ENCODE data around the gene TMC5. TPM values are rescaled to one million over a fixed set of nuclear protein-coding genes. Genes with fewer than 3 reads are reported as not detected.

Gene TMC5
- total and polyA plus RNA-seq, 2 of the 13 experiments (the other 11 are each of a cell fraction or from before 2014, with no cell fraction given), result 0.09 to 0.41 TPM

DNA sequence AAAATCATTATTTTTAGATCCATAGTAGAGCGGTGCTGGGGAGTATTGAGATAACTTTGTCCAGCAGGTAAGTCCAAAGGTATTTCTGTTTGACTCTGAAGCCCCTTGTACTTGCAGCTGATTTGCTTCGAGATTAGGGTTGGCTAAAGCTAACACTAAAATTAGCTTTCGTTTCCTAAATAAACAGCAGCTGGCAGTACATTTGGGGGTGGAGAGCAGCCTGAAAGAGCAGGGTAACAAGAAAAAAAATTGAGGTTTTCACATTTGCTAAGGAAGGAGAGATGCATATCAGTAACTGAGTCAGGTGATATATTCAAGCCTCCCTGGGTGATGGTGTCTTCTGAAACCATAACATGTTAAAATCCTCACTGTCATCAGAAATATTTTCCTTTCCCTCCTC lies 37.4 kb upstream of the TMC5 start (continued):
- no peak for TF ChIP-seq ZNF709 (CRISPR knock-in tag; IDR thresholded peaks at IDR 0.05)

DNA sequence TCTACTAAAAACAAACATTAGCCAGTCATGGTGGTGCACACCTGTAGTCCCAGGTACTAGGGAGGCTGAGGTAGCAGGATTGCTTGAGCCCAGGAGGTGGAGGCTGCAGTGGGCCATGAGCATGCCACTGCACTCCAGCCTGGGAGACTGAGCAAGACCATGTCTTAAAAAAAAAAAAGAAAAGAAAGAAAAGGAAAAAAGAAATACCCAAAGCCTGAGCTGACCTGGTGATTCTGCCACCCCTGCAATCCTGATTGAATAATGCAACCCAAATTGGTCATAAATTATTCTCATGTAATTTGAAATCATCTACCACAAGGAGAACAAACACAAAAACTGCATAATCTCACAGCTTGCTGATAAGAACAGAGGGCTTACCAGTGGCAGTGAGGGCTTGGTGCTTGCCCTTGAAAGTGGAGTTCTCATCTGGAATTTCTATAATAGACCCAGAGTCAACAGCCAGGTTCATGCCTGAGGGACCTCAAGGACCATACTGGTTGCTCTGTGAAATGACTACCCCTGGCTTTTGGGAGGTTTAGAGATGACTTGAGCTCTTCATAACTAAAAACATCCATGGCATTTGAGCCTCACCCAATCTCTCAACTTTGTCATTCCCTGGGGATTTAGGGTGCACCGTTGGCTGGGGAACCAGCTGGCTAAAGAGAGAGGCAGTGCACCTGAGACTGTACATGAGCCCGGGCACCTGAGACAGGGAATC lies 35.4 kb upstream of the TMC5 start:
- intact Hi-C loops (cut with micrococcal nuclease; ENCODE audit: unreplicated experiment) (no loop called here), in situ Hi-C loops (cut with HindIII; ENCODE audit: extremely low pct_ligation_motif_present, low pct_unique_long_range_greater_than_20kb) (no loop called here)
- Histone ChIP-seq H3K36me3 (replicated peaks in 1 of 2; ENCODE audit: control insufficient read depth in 1 of 2, insufficient read depth in 2 of 2, low read length in 2 of 2) (no peaks in the 10 kb centered on the region), H3K4me1 (ENCODE audit: insufficient read depth, low read length) (peaks cover 30% of the 10 kb centered on the region), H3K9ac (ENCODE audit: insufficient read depth, low read depth, low read length) (no peak overlapping the region), H4K20me1 (ENCODE audit: insufficient read depth, low read length) (no peaks in the 10 kb centered on the region), H3K9me3 (ENCODE audit: low read length) (no peaks in the 10 kb centered on the region), H3K27ac (ENCODE audit: extremely low read length, insufficient read depth, low read length) (no peak overlapping the region), H2AFZ (ENCODE audit: low read length) (no peak overlapping the region), H3K4me2 (ENCODE audit: low read depth, low read length) (no peak overlapping the region), H3K27me3 (ENCODE audit: control insufficient read depth in 1 of 2, insufficient read depth in 2 of 2, low read length in 2 of 2) (0 out of 5 replicates have a peak, but pooled peaks cover 0 to 1% of the 10 kb centered on the region in 2 experiments), H3K79me2 (ENCODE audit: insufficient read depth, low read length) (no peaks in the 10 kb centered on the region), H3K4me3 (replicated peaks in 1 of 3; ENCODE audit: insufficient read depth in 1 of 3, low read depth in 2 of 3, low read length in 3 of 3) (no peak overlapping the region)
- WGBS (ENCODE audit: low lambda C conversion rate), result 29% methylated on average over 2 of the region's 2 CpGs
- ChIA-PET CTCF (ENCODE audit: low intra/inter-chr PET ratio, low total read pairs) (no interaction called here), POLR2A (no interaction called here)
- peak; percentile 85 for FAIRE-seq
- no TSS peak for BruUV-seq (replicated peaks)
- ATAC-seq, result peak; percentile 80
- peak; percentile 75 for DNase-seq (ENCODE audit: low spot score)
- TF ChIP-seq GABPB1 (CRISPR knock-in tag; IDR thresholded peaks at IDR 0.05) (no peak), FOXA1 (IDR thresholded peaks at IDR 0.05) (no peak), FOXA1 (CRISPR knock-in tag; IDR thresholded peaks at IDR 0.05) (peak; percentile 59; the same call in 1 of the 2 replicates), FOXA3 (CRISPR knock-in tag; IDR thresholded peaks at IDR 0.05) (0 out of 2 replicates have a peak, but pooled peaks have one; percentile 45), TEAD3 (CRISPR knock-in tag; optimal IDR thresholded peaks at IDR 0.05; ENCODE audit: borderline replicate concordance) (peak; percentile 30), KAT8 (CRISPR knock-in tag; IDR thresholded peaks at IDR 0.05) (0 out of 2 replicates have a peak, but pooled peaks have one; percentile 17), RARA (CRISPR knock-in tag; IDR thresholded peaks at IDR 0.05) (no peak), ZFAT (CRISPR knock-in tag; conservative IDR thresholded peaks at IDR 0.05) (0 out of 2 replicates have a peak, but pooled peaks have one; percentile 38), DPF2 (CRISPR knock-in tag; IDR thresholded peaks at IDR 0.05; ENCODE audit: borderline replicate concordance, low read depth) (no peak), CHCHD3 (CRISPR knock-in tag; IDR thresholded peaks at IDR 0.05) (no peak), ZNF678 (CRISPR knock-in tag; IDR thresholded peaks at IDR 0.05) (no peak), SIX4 (CRISPR knock-in tag; IDR thresholded peaks at IDR 0.05) (no peak)
- TF ChIP-seq, protein P1, sequence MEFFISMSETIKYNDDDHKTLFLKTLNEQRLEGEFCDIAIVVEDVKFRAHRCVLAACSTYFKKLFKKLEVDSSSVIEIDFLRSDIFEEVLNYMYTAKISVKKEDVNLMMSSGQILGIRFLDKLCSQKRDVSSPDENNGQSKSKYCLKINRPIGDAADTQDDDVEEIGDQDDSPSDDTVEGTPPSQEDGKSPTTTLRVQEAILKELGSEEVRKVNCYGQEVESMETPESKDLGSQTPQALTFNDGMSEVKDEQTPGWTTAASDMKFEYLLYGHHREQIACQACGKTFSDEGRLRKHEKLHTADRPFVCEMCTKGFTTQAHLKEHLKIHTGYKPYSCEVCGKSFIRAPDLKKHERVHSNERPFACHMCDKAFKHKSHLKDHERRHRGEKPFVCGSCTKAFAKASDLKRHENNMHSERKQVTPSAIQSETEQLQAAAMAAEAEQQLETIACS (CRISPR knock-in tag; IDR thresholded peaks at IDR 0.05), result no peak
- TF ChIP-seq, protein P2, sequence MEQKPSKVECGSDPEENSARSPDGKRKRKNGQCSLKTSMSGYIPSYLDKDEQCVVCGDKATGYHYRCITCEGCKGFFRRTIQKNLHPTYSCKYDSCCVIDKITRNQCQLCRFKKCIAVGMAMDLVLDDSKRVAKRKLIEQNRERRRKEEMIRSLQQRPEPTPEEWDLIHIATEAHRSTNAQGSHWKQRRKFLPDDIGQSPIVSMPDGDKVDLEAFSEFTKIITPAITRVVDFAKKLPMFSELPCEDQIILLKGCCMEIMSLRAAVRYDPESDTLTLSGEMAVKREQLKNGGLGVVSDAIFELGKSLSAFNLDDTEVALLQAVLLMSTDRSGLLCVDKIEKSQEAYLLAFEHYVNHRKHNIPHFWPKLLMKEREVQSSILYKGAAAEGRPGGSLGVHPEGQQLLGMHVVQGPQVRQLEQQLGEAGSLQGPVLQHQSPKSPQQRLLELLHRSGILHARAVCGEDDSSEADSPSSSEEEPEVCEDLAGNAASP (CRISPR knock-in tag; IDR thresholded peaks at IDR 0.05; ENCODE audit: borderline replicate concordance), result 0 out of 2 replicates have a peak, but pooled peaks have one; percentile 23
- TF ChIP-seq, protein P3, sequence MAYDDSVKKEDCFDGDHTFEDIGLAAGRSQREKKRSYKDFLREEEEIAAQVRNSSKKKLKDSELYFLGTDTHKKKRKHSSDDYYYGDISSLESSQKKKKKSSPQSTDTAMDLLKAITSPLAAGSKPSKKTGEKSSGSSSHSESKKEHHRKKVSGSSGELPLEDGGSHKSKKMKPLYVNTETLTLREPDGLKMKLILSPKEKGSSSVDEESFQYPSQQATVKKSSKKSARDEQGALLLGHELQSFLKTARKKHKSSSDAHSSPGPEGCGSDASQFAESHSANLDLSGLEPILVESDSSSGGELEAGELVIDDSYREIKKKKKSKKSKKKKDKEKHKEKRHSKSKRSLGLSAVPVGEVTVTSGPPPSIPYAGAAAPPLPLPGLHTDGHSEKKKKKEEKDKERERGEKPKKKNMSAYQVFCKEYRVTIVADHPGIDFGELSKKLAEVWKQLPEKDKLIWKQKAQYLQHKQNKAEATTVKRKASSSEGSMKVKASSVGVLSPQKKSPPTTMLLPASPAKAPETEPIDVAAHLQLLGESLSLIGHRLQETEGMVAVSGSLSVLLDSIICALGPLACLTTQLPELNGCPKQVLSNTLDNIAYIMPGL (CRISPR knock-in tag; IDR thresholded peaks at IDR 0.05; ENCODE audit: borderline replicate concordance in 1 of 2, low read depth in 1 of 2), result no peak
